IMR-90 (cell line): ENCODE results near the gene SREBF2. TPM values are rescaled to one million over a fixed set of nuclear protein-coding genes. Genes with fewer than 3 reads are reported as not detected.

Source experiments
- ATAC-seq: fragments of 200-7000 bp; cut with Tn5 transposase; 2 replicates; pipeline ENCODE4 v1.9.1; 2020; ENCODE audit warnings: low read depth, mild to moderate bottlenecking, moderate library complexity
- BruUV-seq: library from RNA; stranded (reverse); fragments of 400-500 nt; replicated peaks from 2 replicates; lab custom pipeline; 2021; lab: Mats Ljungman, UMichigan
- CTCF ChIA-PET: fragments of 300-600 bp; formaldehyde crosslinking; extraction: SDS; loops from one replicate; lab custom pipeline; 2021; ENCODE audit warnings: antibody characterized with exemption; lab: Yijun Ruan, JAX
- POLR2A ChIA-PET: fragments of 300-600 bp; sonication (Branson Sonifier 250); formaldehyde crosslinking; loops from one replicate; lab custom pipeline; 2022; ENCODE audit warnings: antibody characterized with exemption; ENCODE audit not compliant: unreplicated experiment; lab: Charles Lee
- DNase-seq: peaks from one replicate; pipeline ENCODE4 v3.0.0; 2013
- H2AFZ ChIP-seq: replicated peaks from 2 replicates; pipeline ENCODE3; 2013; ENCODE audit warnings: low read length, mild to moderate bottlenecking; ENCODE audit not compliant: poor library complexity
- H2AK5ac ChIP-seq: 2 replicates; pipeline ENCODE4 v1.6.1; 2013; ENCODE audit warnings: low read depth, low read length, inconsistent platforms
- H2AK9ac ChIP-seq: replicated peaks from 2 replicates; pipeline ENCODE3; 2013; ENCODE audit warnings: mild to moderate bottlenecking, low read depth, low read length, moderate library complexity; ENCODE audit not compliant: poor library complexity
- H2BK120ac ChIP-seq: 2 replicates; pipeline ENCODE4 v1.6.1; 2013; ENCODE audit warnings: low read depth, low read length, inconsistent platforms
- H2BK15ac ChIP-seq: 3 replicates; pipeline ENCODE4 v1.6.1; 2013; ENCODE audit warnings: low read depth, low read length, inconsistent platforms
- H2BK20ac ChIP-seq: 2 replicates; pipeline ENCODE4 v1.6.1; 2013; ENCODE audit warnings: low read depth, mild to moderate bottlenecking, inconsistent platforms, low read length, moderate library complexity
- H2BK5ac ChIP-seq: 2 replicates; pipeline ENCODE4 v1.6.1; 2013; ENCODE audit warnings: mild to moderate bottlenecking, low read depth, low read length, inconsistent platforms; ENCODE audit not compliant: poor library complexity, severe bottlenecking
- H3K14ac ChIP-seq: replicated peaks from 2 replicates; pipeline ENCODE4 v1.6.1; 2013; ENCODE audit warnings: low read depth, low read length, inconsistent platforms
- H3K18ac ChIP-seq: 2 replicates; pipeline ENCODE4 v1.6.1; 2013; ENCODE audit warnings: low read depth, low read length, control low read depth
- H3K23ac ChIP-seq: 2 replicates; pipeline ENCODE4 v1.6.1; 2013; ENCODE audit warnings: low read depth, low read length, inconsistent platforms
- H3K27ac ChIP-seq: 2 replicates; pipeline ENCODE4 v1.5.1; 2013; ENCODE audit warnings: mild to moderate bottlenecking, control low read depth, low read length; ENCODE audit not compliant: insufficient read depth
- H3K27me3 ChIP-seq: 2 replicates; pipeline ENCODE4 v1.6.1; 2013; ENCODE audit warnings: low read length; ENCODE audit not compliant: control insufficient read depth, insufficient read depth
- H3K36me3 ChIP-seq: 2 replicates; pipeline ENCODE4 v1.6.1; 2013; ENCODE audit warnings: low read length, mixed read lengths; ENCODE audit not compliant: control insufficient read depth, insufficient read depth
- H3K4ac ChIP-seq: 2 replicates; pipeline ENCODE4 v1.6.1; 2013; ENCODE audit warnings: low read depth, low read length, inconsistent platforms
- H3K4me1 ChIP-seq: 2 replicates; pipeline ENCODE4 v1.6.1; 2013; ENCODE audit warnings: low read length, mixed read lengths; ENCODE audit not compliant: control insufficient read depth, insufficient read depth
- H3K4me2 ChIP-seq: 2 replicates; pipeline ENCODE4 v1.6.1; 2013; ENCODE audit warnings: low read depth, mild to moderate bottlenecking, control low read depth, low read length, moderate library complexity
- H3K4me3 ChIP-seq: 2 replicates; pipeline ENCODE4 v1.5.1; 2013; ENCODE audit warnings: low read depth, mild to moderate bottlenecking, control low read depth, low read length, moderate library complexity; ENCODE audit not compliant: insufficient read depth
- H3K56ac ChIP-seq: 2 replicates; pipeline ENCODE4 v1.6.1; 2013; ENCODE audit warnings: low read length, inconsistent platforms; ENCODE audit not compliant: insufficient read depth; ENCODE audit errors: extremely low read depth
- H3K79me1 ChIP-seq, 2 experiments: 2 replicates each; pipeline ENCODE4 v1.6.1; 2013; ENCODE audit warnings: low read length in 2 of 2, inconsistent platforms in 1 of 2, low read depth in 1 of 2
- H3K9ac ChIP-seq: 2 replicates; pipeline ENCODE4 v1.6.1; 2013; ENCODE audit warnings: low read depth, low read length, control low read depth
- H3K9me1 ChIP-seq: 2 replicates; pipeline ENCODE4 v1.6.1; 2013; ENCODE audit warnings: low read length, inconsistent platforms; ENCODE audit not compliant: insufficient read depth
- H3K9me3 ChIP-seq: 2 replicates; pipeline ENCODE4 v1.6.1; 2013; ENCODE audit warnings: low read length; ENCODE audit not compliant: control insufficient read depth, insufficient read depth
- H4K20me1 ChIP-seq: 2 replicates; pipeline ENCODE4 v1.6.1; 2013; ENCODE audit warnings: low read length, inconsistent platforms; ENCODE audit not compliant: insufficient read depth
- H4K5ac ChIP-seq: 2 replicates; pipeline ENCODE4 v1.6.1; 2013; ENCODE audit warnings: mild to moderate bottlenecking, low read depth, low read length, control low read depth
- H4K8ac ChIP-seq, 2 experiments: 2 replicates each; pipeline ENCODE4 v1.6.1; 2013; ENCODE audit warnings: low read depth in 2 of 2, low read length in 2 of 2, control low read depth in 1 of 2, inconsistent platforms in 1 of 2
- H4K91ac ChIP-seq: 2 replicates; pipeline ENCODE4 v1.6.1; 2013; ENCODE audit warnings: low read depth, low read length, inconsistent platforms; ENCODE audit not compliant: insufficient read depth
- BHLHE40 ChIP-seq: fragments of 150-350 bp; IDR thresholded peaks from 2 replicates; pipeline ENCODE4 v1.6.1; 2016; ENCODE audit warnings: mild to moderate bottlenecking, low read depth, low read length
- MAFK ChIP-seq: IDR thresholded peaks from 2 replicates; pipeline ENCODE4 v1.6.1; 2012; ENCODE audit warnings: low read depth, low read length, improper control_type of control experiment
- POLR2A ChIP-seq: IDR thresholded peaks from 2 replicates; pipeline ENCODE4 v1.6.1; 2012; ENCODE audit warnings: mild to moderate bottlenecking, low read depth, low read length
- RAD21 ChIP-seq: IDR thresholded peaks from 2 replicates; pipeline ENCODE4 v1.6.1; 2012; ENCODE audit warnings: low read length, improper control_type of control experiment
- WGBS, 2 experiments: methylation state at CpG; one replicate each; pipeline versions ENCODE4 v1.1.5 to v1.1.7; 2013; ENCODE audit warnings: missing lambda C conversion rate in 2 of 2; ENCODE audit not compliant: insufficient read length in 1 of 2; ENCODE audit errors: extremely low coverage in 2 of 2; 5-methylcytosine and 5-hydroxymethylcytosine counted together
- dilution Hi-C: fragments of 300-500 bp; cut with HindIII; formaldehyde crosslinking; loops from one replicate; pipeline ENCODE4 v1.14.3; 2018; ENCODE audit warnings: low sequenced_read_pairs; ENCODE audit not compliant: unreplicated experiment
- in situ Hi-C: fragments of 300-500 bp; cut with MboI; formaldehyde crosslinking; loops from 3 replicates; pipeline ENCODE4 v1.14.3; 2019; ENCODE audit warnings: low sequenced_read_pairs, inconsistent platforms, mixed read lengths
- intact Hi-C: fragments of 100-400 bp; cut with micrococcal nuclease; formaldehyde crosslinking; loops from 2 replicates; pipeline ENCODE4 v1.10.0; 2022
- polyA plus RNA-seq, 3 experiments: library from polyadenylated mRNA; depleted of rRNA; stranded (reverse); fragments of >200 nt; gene quantifications; 2 replicates each; pipeline ENCODE4 v1.2.3, GENCODE V29; 2012; ENCODE audit warnings: low replicate concordance in 1 of 3
- total RNA-seq: library from RNA; depleted of rRNA; stranded (reverse); fragments of >200 nt; gene quantifications from 2 replicates; pipeline ENCODE4 v1.2.3, GENCODE V29; 2012
- TF ChIP-seq, protein P1 (sequence below): fragments of 150-350 bp; IDR thresholded peaks from 2 replicates; pipeline ENCODE4 v1.6.1; 2016; ENCODE audit warnings: low read depth, mild to moderate bottlenecking, low read length, moderate library complexity, borderline replicate concordance

The SREBF2 gene
- total and polyA plus RNA-seq, 2 of the 4 experiments (the other 2 are of a cell fraction) = 8.1 to 47.4 TPM

DNA sequence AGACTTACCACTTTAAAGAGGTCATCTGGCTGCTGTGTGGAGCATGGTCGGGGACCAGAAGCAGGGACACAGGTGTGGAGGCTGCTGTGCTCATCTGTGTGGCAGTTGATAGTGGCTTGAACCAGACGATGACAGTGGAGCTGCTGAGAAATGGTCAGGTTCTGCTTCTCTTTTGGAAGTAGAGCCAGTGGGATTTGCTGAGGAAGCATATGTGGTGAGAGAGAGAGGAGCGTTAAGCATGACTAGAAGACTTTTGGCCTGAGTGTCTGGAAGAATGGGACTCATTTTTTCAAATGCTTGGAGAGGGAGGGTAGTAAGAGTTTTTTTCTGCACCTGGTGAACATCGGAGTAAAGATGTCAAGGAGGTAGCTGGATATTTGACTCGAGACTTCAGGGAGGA is 12.5 kb upstream of the SREBF2 start:
- Histone ChIP-seq H3K36me3 (no peaks in the 10 kb centered on the region), H2BK120ac (no peak overlapping the region), H2BK20ac (no peak overlapping the region), H4K91ac (no peak overlapping the region), H4K20me1 (no peaks in the 10 kb centered on the region), H3K4me3 (no peak overlapping the region), H3K79me1 (peaks cover 0 to 4% of the 10 kb centered on the region in 2 experiments; a peak in 1 of 4 replicates), H3K27ac (no peak overlapping the region), H3K9me1 (0 out of 2 replicates have a peak, but pooled peaks cover 4% of the 10 kb centered on the region), H3K23ac (no peak overlapping the region), H3K14ac (no peak overlapping the region), H3K27me3 (no peaks in the 10 kb centered on the region), H3K56ac (no peak overlapping the region), H2AFZ (no peak overlapping the region), H4K8ac (no peak overlapping the region), H2BK15ac (no peak overlapping the region), H3K4ac (no peak overlapping the region), H2BK5ac (no peak overlapping the region), H2AK9ac (no peak overlapping the region), H3K9ac (no peak overlapping the region), H3K4me2 (no peak overlapping the region), H3K18ac (no peak overlapping the region), H3K4me1 (peaks cover 5% of the 10 kb centered on the region), H2AK5ac (no peak overlapping the region), H3K9me3 (no peaks in the 10 kb centered on the region), H4K5ac (no peak overlapping the region)
- TF ChIP-seq BHLHE40 (no peak), MAFK (no peak), POLR2A (no peak), RAD21 (no peak)
- TF ChIP-seq, protein P1, sequence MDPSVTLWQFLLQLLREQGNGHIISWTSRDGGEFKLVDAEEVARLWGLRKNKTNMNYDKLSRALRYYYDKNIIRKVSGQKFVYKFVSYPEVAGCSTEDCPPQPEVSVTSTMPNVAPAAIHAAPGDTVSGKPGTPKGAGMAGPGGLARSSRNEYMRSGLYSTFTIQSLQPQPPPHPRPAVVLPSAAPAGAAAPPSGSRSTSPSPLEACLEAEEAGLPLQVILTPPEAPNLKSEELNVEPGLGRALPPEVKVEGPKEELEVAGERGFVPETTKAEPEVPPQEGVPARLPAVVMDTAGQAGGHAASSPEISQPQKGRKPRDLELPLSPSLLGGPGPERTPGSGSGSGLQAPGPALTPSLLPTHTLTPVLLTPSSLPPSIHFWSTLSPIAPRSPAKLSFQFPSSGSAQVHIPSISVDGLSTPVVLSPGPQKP = no peak
- ATAC-seq (no peak), DNase-seq (no peak)
- 92% methylated on average over 4 of the region's 5 CpGs; no CpG with 5 or more reads in 1 of the 2 experiments for WGBS, 2 experiments
- BruUV-seq = no TSS peak
- intact Hi-C loops (no loop called here), in situ Hi-C loops (no loop called here), dilution Hi-C loops (no loop called here)
- ChIA-PET CTCF (no interaction called here), POLR2A (interaction anchor here (0.6 kb wide), 1 partner anchor 444 kb away, joined by 4 read pairs; no protein-coding TSS in a partner anchor)
